ENCODE measurements around the gene COL5A1.

DNA sequence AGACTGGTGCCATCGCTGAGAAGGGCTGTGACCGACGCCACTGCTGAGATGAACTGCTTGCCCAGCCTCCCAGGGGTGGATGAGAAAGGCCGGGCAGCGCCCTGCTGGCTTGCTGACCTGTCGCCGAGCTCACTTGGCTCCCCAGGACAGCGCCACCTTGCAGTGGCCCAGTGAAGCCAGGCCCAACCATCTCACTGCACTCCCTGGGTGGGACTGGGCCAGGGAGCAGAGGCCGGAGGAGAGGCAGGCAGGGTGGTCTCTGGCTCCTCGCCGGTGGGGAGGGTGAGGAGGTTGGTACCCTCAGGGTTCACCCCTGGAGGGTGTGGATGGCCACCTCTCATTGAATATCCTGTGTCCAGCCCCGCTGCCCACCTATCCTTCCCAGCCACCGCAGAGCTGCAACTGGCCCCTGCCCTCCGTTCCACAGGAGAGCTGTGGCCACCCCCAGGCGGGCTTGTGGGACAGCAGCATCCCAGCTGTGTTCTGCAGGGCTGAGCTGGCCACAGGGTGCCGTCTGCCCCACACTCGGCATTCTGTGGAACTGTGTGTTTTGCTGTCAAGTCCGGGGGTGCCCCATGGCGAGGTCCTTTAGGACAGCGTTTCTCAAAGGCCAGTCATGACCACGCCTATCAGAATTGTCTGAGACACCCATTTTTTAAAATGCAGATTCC is 198.0 kb downstream of the COL5A1 start:
- TF ChIP-seq, protein P1, sequence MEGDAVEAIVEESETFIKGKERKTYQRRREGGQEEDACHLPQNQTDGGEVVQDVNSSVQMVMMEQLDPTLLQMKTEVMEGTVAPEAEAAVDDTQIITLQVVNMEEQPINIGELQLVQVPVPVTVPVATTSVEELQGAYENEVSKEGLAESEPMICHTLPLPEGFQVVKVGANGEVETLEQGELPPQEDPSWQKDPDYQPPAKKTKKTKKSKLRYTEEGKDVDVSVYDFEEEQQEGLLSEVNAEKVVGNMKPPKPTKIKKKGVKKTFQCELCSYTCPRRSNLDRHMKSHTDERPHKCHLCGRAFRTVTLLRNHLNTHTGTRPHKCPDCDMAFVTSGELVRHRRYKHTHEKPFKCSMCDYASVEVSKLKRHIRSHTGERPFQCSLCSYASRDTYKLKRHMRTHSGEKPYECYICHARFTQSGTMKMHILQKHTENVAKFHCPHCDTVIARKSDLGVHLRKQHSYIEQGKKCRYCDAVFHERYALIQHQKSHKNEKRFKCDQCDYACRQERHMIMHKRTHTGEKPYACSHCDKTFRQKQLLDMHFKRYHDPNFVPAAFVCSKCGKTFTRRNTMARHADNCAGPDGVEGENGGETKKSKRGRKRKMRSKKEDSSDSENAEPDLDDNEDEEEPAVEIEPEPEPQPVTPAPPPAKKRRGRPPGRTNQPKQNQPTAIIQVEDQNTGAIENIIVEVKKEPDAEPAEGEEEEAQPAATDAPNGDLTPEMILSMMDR (conservative IDR thresholded peaks at IDR 0.05; ENCODE audit: low read depth, low read length), result no peak
- no peak for TF ChIP-seq EZH2 (IDR thresholded peaks at IDR 0.05; ENCODE audit: low read length, unreplicated experiment)
